Cardiac septum (tissue), 1 donor: Measurements from ENCODE around the gene FOXK1. TPM values are rescaled to one million over a fixed set of nuclear protein-coding genes. Genes with fewer than 3 reads are reported as not detected.
"Not testable (repeated sequence)": the region's sequence is repeated elsewhere in the genome, so short reads cannot be mapped to it uniquely, and the experiment has no call there.

Source experiments
- DNase-seq: peaks from one replicate; pipeline ENCODE4 v3.0.0-alpha.2; 2020; ENCODE audit warnings: low spot score
- intact Hi-C: fragments of 100-400 bp; cut with DNase I; formaldehyde crosslinking; loops from one replicate; pipeline ENCODE4 v1.14.0; 2022
- long read RNA-seq: library from polyadenylated mRNA; unstranded; transcript quantifications from one replicate; pipeline ENCODE4 v2.0.0, GENCODE V29; 2021
- total RNA-seq: library from RNA; stranded (reverse); fragmentation: NEBNext Ultra II Directional; extraction: Animal tissue kit (Norgen Biotek cat#: 25700); gene quantifications from one replicate; pipeline ENCODE4 v1.2.1, GENCODE V29; 2021
- donor health status: DM: no; HTN: no; CAD: no.

Gene FOXK1
- 29.7 TPM for total RNA-seq
- long read RNA-seq, full-length matches to known transcripts: 1 of 36 reads
- long read RNA-seq, partial matches to known transcripts: 10 of 36 reads
- long read RNA-seq, other reads (novel, unspliced or antisense): 25 of 36 reads

- intact Hi-C loops: loop anchor here (1.0 to 2.0 kb wide), 2 partner anchors 40 to 63 kb away; no protein-coding TSS in a partner anchor
- DNase-seq: peak; percentile 83
Observed at GRCh38 chr7:4681886-4682620, at the start of gene FOXK1. TSS of gene FOXK1 (plus strand) at chr7:4682295. CDS start at chr7:4682309, 14 bp downstream.

- no peak for DNase-seq
- intact Hi-C loops: no loop called here
Observed at GRCh38 chr7:4633012-4633411, 49.1 kb upstream of the FOXK1 start.

- intact Hi-C loops: no loop called here
Observed at GRCh38 chr7:4634166-4634565, 47.9 kb upstream of the FOXK1 start.

GRCh38 chr7:4638781-4639575 lies 43.1 kb upstream of the FOXK1 start:
- no peak for DNase-seq
- intact Hi-C loops: no loop called here

More at GRCh38 chr7:4634166-4634565, 47.9 kb upstream of the FOXK1 start:
- no peak for DNase-seq

- DNase-seq: no peak
- intact Hi-C loops: loop anchor here (5.0 kb wide), 2 partner anchors 96 to 111 kb away; no protein-coding TSS in a partner anchor
Observed at GRCh38 chr7:4641091-4641666, 40.9 kb upstream of the FOXK1 start.

- DNase-seq: peak; percentile 96
- intact Hi-C loops: loop anchor here (1.0 to 5.0 kb wide), 3 partner anchors 40 to 110 kb away; partner anchors contain the start of gene FOXK1
Observed at GRCh38 chr7:4641667-4642467, 40.2 kb upstream of the FOXK1 start.

GRCh38 chr7:4642468-4643203 lies 39.5 kb upstream of the FOXK1 start:
- DNase-seq: no peak
- intact Hi-C loops: loop anchor here (1.0 to 5.0 kb wide), 3 partner anchors 40 to 110 kb away; partner anchors contain the start of gene FOXK1

- intact Hi-C loops: loop anchor here (5.0 kb wide), 2 partner anchors 94 to 109 kb away; no protein-coding TSS in a partner anchor
- not testable (repeated sequence) for DNase-seq
Observed at GRCh38 chr7:4643204-4643471, 39.0 kb upstream of the FOXK1 start.

GRCh38 chr7:4645246-4645645 lies 36.8 kb upstream of the FOXK1 start:
- intact Hi-C loops: no loop called here
- no peak for DNase-seq

GRCh38 chr7:4648111-4648510 lies 34.0 kb upstream of the FOXK1 start:
- intact Hi-C loops: no loop called here

GRCh38 chr7:4650433-4651047 lies 31.6 kb upstream of the FOXK1 start:
- no peak for DNase-seq
- intact Hi-C loops: no loop called here

More at GRCh38 chr7:4648111-4648510, 34.0 kb upstream of the FOXK1 start:
- no peak for DNase-seq

- intact Hi-C loops: no loop called here
- no peak for DNase-seq
Observed at GRCh38 chr7:4653771-4654170, 28.3 kb upstream of the FOXK1 start.

- DNase-seq: no peak
- intact Hi-C loops: no loop called here
Observed at GRCh38 chr7:4655311-4655710, 26.8 kb upstream of the FOXK1 start.

GRCh38 chr7:4655896-4656295 lies 26.2 kb upstream of the FOXK1 start:
- DNase-seq: no peak
- intact Hi-C loops: no loop called here

- no peak for DNase-seq
- intact Hi-C loops: no loop called here
Observed at GRCh38 chr7:4657640-4658417, 24.3 kb upstream of the FOXK1 start.

- DNase-seq: no peak
- intact Hi-C loops: no loop called here
Observed at GRCh38 chr7:4659551-4660286, 22.4 kb upstream of the FOXK1 start.

GRCh38 chr7:4661871-4662270 lies 20.2 kb upstream of the FOXK1 start:
- DNase-seq: no peak
- intact Hi-C loops: no loop called here
